Right lobe of liver (tissue), 4 donors: ENCODE results near the gene FBXL17.

ENCODE experiments used
- POLR2A ChIP-seq: fragments of 450-650 bp; IDR thresholded peaks from one replicate; pipeline ENCODE4 v1.6.1; 2017; ENCODE audit warnings: antibody characterized with exemption, mild to moderate bottlenecking
- TF ChIP-seq, protein P1 (sequence below), 4 donors: fragments of 200-600 bp in 3 of 4; fragments of 450-650 bp in 1 of 4; IDR thresholded peaks; one replicate each; pipeline versions ENCODE4 v1.5.1 to v1.8.0; 2016 to 2022; ENCODE audit warnings: antibody characterized with exemption in 4 of 4, mild to moderate bottlenecking in 2 of 4
- donor health status: DM: no; HTN: no; CAD: no.
- donor health status: DM: no; HTN: no; CAD: no.
- donor health status: DM: no; HTN: yes; CAD: no.

DNA sequence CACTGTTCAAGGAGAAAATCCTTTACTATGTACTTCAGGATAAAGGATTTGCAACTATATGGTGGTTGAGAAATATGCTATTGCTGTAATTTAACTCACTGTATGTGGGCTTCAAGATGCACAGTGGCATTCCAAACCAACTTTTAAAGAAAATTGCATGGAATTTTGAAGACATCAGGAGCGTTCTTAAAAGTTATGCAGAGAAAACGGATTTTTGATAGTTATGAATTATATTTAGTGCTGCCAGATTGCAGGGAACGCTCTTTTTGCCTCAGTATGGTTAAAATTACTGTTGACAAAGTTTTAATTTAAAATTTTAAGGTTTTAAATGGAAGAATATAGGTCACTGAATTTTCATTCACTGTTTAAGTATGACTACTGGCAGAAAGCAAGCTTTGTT lies 375.1 kb downstream of the FBXL17 start:
- TF ChIP-seq, protein P1, sequence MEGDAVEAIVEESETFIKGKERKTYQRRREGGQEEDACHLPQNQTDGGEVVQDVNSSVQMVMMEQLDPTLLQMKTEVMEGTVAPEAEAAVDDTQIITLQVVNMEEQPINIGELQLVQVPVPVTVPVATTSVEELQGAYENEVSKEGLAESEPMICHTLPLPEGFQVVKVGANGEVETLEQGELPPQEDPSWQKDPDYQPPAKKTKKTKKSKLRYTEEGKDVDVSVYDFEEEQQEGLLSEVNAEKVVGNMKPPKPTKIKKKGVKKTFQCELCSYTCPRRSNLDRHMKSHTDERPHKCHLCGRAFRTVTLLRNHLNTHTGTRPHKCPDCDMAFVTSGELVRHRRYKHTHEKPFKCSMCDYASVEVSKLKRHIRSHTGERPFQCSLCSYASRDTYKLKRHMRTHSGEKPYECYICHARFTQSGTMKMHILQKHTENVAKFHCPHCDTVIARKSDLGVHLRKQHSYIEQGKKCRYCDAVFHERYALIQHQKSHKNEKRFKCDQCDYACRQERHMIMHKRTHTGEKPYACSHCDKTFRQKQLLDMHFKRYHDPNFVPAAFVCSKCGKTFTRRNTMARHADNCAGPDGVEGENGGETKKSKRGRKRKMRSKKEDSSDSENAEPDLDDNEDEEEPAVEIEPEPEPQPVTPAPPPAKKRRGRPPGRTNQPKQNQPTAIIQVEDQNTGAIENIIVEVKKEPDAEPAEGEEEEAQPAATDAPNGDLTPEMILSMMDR (IDR thresholded peaks at IDR 0.05) = no peak
- no peak for TF ChIP-seq POLR2A
